AG10803 (cell line): Measurements from ENCODE around the gene TLR5.
A peak's percentile ranks its signal among the peaks of the same experiment; 100 is the strongest.

ENCODE experiments used
- DNase-seq: peaks from one replicate; pipeline ENCODE4 v3.0.0; 2010; ENCODE audit warnings: low read depth
- H3K4me3 ChIP-seq: 2 replicates; pipeline ENCODE4 v1.5.1; 2011; ENCODE audit warnings: mild to moderate bottlenecking, low read length, control low read depth
- TF ChIP-seq, protein P1 (sequence below): conservative IDR thresholded peaks from 2 replicates; pipeline ENCODE4 v1.5.1; 2011; ENCODE audit warnings: mild to moderate bottlenecking, low read length, control low read depth, inconsistent platforms

TLR5 gene, protein sequence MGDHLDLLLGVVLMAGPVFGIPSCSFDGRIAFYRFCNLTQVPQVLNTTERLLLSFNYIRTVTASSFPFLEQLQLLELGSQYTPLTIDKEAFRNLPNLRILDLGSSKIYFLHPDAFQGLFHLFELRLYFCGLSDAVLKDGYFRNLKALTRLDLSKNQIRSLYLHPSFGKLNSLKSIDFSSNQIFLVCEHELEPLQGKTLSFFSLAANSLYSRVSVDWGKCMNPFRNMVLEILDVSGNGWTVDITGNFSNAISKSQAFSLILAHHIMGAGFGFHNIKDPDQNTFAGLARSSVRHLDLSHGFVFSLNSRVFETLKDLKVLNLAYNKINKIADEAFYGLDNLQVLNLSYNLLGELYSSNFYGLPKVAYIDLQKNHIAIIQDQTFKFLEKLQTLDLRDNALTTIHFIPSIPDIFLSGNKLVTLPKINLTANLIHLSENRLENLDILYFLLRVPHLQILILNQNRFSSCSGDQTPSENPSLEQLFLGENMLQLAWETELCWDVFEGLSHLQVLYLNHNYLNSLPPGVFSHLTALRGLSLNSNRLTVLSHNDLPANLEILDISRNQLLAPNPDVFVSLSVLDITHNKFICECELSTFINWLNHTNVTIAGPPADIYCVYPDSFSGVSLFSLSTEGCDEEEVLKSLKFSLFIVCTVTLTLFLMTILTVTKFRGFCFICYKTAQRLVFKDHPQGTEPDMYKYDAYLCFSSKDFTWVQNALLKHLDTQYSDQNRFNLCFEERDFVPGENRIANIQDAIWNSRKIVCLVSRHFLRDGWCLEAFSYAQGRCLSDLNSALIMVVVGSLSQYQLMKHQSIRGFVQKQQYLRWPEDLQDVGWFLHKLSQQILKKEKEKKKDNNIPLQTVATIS

GRCh38 chr1:223142795-223143536, at the start of gene TLR5:
Gene TLR5, minus strand, starts transcription at chr1:223143248. Its CDS starts 30,217 bp downstream, at chr1:223113031.
- peak; percentile 36 for DNase-seq
- TF ChIP-seq, protein P1, sequence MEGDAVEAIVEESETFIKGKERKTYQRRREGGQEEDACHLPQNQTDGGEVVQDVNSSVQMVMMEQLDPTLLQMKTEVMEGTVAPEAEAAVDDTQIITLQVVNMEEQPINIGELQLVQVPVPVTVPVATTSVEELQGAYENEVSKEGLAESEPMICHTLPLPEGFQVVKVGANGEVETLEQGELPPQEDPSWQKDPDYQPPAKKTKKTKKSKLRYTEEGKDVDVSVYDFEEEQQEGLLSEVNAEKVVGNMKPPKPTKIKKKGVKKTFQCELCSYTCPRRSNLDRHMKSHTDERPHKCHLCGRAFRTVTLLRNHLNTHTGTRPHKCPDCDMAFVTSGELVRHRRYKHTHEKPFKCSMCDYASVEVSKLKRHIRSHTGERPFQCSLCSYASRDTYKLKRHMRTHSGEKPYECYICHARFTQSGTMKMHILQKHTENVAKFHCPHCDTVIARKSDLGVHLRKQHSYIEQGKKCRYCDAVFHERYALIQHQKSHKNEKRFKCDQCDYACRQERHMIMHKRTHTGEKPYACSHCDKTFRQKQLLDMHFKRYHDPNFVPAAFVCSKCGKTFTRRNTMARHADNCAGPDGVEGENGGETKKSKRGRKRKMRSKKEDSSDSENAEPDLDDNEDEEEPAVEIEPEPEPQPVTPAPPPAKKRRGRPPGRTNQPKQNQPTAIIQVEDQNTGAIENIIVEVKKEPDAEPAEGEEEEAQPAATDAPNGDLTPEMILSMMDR: peak; percentile 54
- peak within 1 kb of the TSS; percentile 56 for H3K4me3 ChIP-seq

DNA sequence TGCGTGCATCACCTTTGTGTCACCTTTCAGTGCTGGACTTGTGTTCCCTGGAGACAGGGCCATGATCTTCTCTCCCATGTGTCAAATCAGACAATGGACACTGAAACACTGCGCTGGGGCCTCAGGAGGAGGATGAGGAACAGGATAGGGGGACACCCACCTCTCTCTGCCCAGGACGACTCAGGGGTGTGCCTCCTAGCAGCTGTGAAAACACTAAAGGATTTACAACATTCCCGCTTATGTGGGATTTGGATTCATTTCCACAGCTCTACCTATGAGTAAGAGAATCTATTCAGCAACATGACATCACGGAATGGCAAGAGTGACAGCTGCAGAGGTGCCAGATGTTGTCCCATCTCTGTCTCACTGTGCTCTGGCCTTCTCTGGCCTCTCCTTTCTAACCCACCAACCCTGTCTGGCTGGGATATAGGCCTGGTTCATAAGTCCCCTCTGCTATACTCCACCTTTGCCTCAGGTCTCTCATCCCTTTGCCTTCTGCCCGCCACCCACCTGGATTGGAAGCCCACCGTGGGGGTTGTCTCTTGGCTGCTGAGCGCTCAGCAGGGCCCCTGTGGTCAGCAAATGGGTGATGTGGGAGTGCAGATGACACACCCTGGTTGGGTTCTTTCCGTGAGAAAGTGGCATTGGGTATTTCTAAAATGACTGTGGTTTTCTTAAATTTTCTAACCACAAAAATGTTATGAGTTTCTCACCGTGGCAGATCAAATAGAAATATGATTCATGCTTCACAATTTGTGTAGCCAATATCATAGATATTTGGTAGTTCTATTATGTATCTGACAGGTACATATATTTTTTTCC, 47.1 kb upstream of the TLR5 start:
- TF ChIP-seq, protein P1: no peak
- peak; percentile 68 for DNase-seq
- no peak overlapping the region for H3K4me3 ChIP-seq

GRCh38 chr1:223189525-223189902, 46.5 kb upstream of the TLR5 start:
- TF ChIP-seq, protein P1: no peak
- no peak for DNase-seq

DNA sequence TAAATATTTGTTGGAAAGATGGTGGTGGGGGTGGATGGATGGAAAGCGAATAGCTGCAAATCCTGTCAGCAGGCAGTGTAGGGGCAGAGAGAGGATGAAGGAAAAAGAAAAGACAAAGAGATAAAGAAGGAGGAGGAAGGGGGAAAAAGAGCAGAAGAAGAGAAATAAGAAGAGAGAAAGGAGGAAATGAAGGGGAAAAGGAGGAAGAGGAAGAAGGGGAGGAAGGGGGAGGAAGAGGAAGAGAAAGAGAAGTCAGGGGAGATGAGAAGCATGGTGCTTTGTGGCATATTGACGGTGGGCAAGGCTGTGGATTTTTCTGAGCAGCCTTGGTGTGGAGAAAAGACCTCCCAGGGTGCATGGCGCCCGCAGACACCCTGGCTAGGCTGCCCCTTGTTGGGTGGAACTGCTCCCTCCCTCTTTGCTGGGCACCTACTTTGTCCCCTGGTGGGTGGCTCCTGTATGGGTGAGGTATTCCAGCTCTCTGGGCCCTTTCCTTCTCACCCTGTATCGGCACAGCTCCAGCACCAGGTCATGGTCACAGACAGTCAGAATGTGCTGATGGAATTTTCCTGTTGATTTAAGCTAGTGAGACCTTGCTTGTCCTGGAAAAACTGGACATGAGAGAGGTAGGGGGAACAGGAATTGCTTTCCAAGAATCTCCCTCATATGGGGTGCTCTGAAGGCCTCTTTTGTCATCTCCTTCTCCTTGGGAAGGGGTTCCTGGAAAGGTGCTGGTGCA, 45.7 kb upstream of the TLR5 start:
- TF ChIP-seq, protein P1: no peak
- DNase-seq: no peak
- H3K4me3 ChIP-seq: no peak overlapping the region

More at GRCh38 chr1:223189525-223189902, 46.5 kb upstream of the TLR5 start:
- no peak overlapping the region for H3K4me3 ChIP-seq

GRCh38 chr1:223186800-223187199, 43.8 kb upstream of the TLR5 start:
- DNase-seq: no peak
- no peak overlapping the region for H3K4me3 ChIP-seq
- TF ChIP-seq, protein P1: no peak
